HL-60 (cell line): ENCODE results near the gene LEAP2.

Experiments
- DNase-seq, 2 experiments: peaks; one replicate each; pipeline ENCODE4 v3.0.0-alpha.2; 2010 to 2020; ENCODE audit warnings: low read depth in 1 of 2, low spot score in 1 of 2
- H3K27ac ChIP-seq: fragments of 250-450 bp; sonication (Bioruptor Pico); replicated peaks from 2 replicates; pipeline ENCODE4 v1.5.1; 2020; ENCODE audit warnings: mild to moderate bottlenecking, moderate library complexity
- H3K27me3 ChIP-seq: fragments of 250-450 bp; sonication (Bioruptor Pico); 2 replicates; pipeline ENCODE4 v1.5.1; 2021; ENCODE audit warnings: mild to moderate bottlenecking, moderate library complexity; ENCODE audit not compliant: insufficient read depth, poor library complexity, severe bottlenecking
- H3K4me3 ChIP-seq: replicated peaks from 2 replicates; pipeline ENCODE4 v1.5.1; 2011; ENCODE audit warnings: mild to moderate bottlenecking, control low read depth, low read length; ENCODE audit not compliant: insufficient read depth
- CTCF ChIP-seq: IDR thresholded peaks from one replicate; pipeline ENCODE4 v1.5.1; 2011; ENCODE audit warnings: low read length, control low read depth, inconsistent platforms; ENCODE audit not compliant: insufficient read depth
- GABPA ChIP-seq: IDR thresholded peaks from 2 replicates; pipeline ENCODE4 v1.6.1; 2012; ENCODE audit warnings: low read depth
- POLR2AphosphoS5 ChIP-seq: IDR thresholded peaks from 2 replicates; pipeline ENCODE4 v1.6.1; 2012; ENCODE audit warnings: low read depth
- REST ChIP-seq: IDR thresholded peaks from 2 replicates; pipeline ENCODE4 v1.6.1; 2012; ENCODE audit warnings: low read depth; ENCODE audit not compliant: insufficient replicate concordance
- SPI1 ChIP-seq: IDR thresholded peaks from 2 replicates; pipeline ENCODE4 v1.6.1; 2012; ENCODE audit warnings: low read depth, mild to moderate bottlenecking, borderline replicate concordance

LEAP2 gene

GRCh38 chr5:132870801-132871200, 2.7 kb upstream of the LEAP2 start:
- Histone ChIP-seq H3K4me3 (no peak overlapping the region), H3K27ac (no peak overlapping the region), H3K27me3 (no peaks in the 10 kb centered on the region)
- DNase-seq = no peak
- TF ChIP-seq POLR2AphosphoS5 (no peak), GABPA (no peak), SPI1 (no peak), CTCF (no peak)

GRCh38 chr5:132871459-132872284, 1.8 kb upstream of the LEAP2 start:
- DNase-seq = no peak
- TF ChIP-seq GABPA = no peak
- TF ChIP-seq CTCF = no peak
- TF ChIP-seq SPI1 = no peak
- TF ChIP-seq POLR2AphosphoS5 = no peak
- no peak for TF ChIP-seq REST
- H3K27ac ChIP-seq = no peak overlapping the region

GRCh38 chr5:132872788-132873118, 715 bp upstream of the LEAP2 start:
- H3K27ac ChIP-seq = no peak overlapping the region
- no peaks in the 10 kb centered on the region for H3K27me3 ChIP-seq
- DNase-seq = no peak
- no peak overlapping the region for H3K4me3 ChIP-seq
- TF ChIP-seq GABPA = no peak
- no peak for TF ChIP-seq POLR2AphosphoS5
- TF ChIP-seq CTCF = no peak
- TF ChIP-seq REST = no peak

More at GRCh38 chr5:132871459-132872284, 1.8 kb upstream of the LEAP2 start:
- H3K4me3 ChIP-seq = no peak overlapping the region
- no peaks in the 10 kb centered on the region for H3K27me3 ChIP-seq

GRCh38 chr5:132873930-132874271, 433 bp downstream of the LEAP2 start:
- no peak for DNase-seq
- TF ChIP-seq POLR2AphosphoS5 = no peak
- TF ChIP-seq CTCF = no peak
- TF ChIP-seq SPI1 = no peak
- no peak for TF ChIP-seq GABPA
- no peak for TF ChIP-seq REST
- Histone ChIP-seq H3K27me3 (no peaks in the 10 kb centered on the region), H3K27ac (no peak overlapping the region), H3K4me3 (no peak overlapping the region)
